Osteoblast (primary cell): ENCODE data around the gene MAP3K14. TPM values are rescaled to one million over a fixed set of nuclear protein-coding genes. Genes with fewer than 3 reads are reported as not detected.

Source experiments
- DNase-seq: peaks from one replicate; pipeline ENCODE4 v3.0.0; 2011; ENCODE audit warnings: low spot score, mixed read lengths; ENCODE audit not compliant: insufficient read length; ENCODE audit errors: missing footprints
- H2AFZ ChIP-seq: 2 replicates; pipeline ENCODE4 v1.6.0; 2011; ENCODE audit warnings: mild to moderate bottlenecking, low read length
- H3K27ac ChIP-seq: 2 replicates; pipeline ENCODE4 v1.5.1; 2011; ENCODE audit warnings: mild to moderate bottlenecking, low read depth, low read length, moderate library complexity
- H3K27me3 ChIP-seq: 2 replicates; pipeline ENCODE4 v1.6.0; 2012; ENCODE audit warnings: mild to moderate bottlenecking, control low read depth, inconsistent platforms, low read length, moderate library complexity; ENCODE audit not compliant: insufficient read depth
- H3K36me3 ChIP-seq: 2 replicates; pipeline ENCODE4 v1.5.1; 2011; ENCODE audit warnings: mild to moderate bottlenecking, low read length, control low read depth, moderate library complexity; ENCODE audit not compliant: insufficient read depth
- H3K4me1 ChIP-seq: 2 replicates; pipeline ENCODE4 v1.5.1; 2011; ENCODE audit warnings: mild to moderate bottlenecking, low read length, control low read depth, moderate library complexity; ENCODE audit not compliant: insufficient read depth
- H3K4me2 ChIP-seq: 2 replicates; pipeline ENCODE4 v1.6.0; 2011; ENCODE audit warnings: mild to moderate bottlenecking, low read length; ENCODE audit not compliant: insufficient read depth
- H3K4me3 ChIP-seq: fragments of 200-600 bp; sonication (generic); 3 replicates; pipeline ENCODE4 v1.5.1; 2012; ENCODE audit warnings: mild to moderate bottlenecking, low read length, inconsistent platforms; ENCODE audit not compliant: insufficient read depth
- H3K79me2 ChIP-seq: 2 replicates; pipeline ENCODE4 v1.6.0; 2012; ENCODE audit warnings: mild to moderate bottlenecking, low read length, control low read depth, inconsistent platforms; ENCODE audit not compliant: insufficient read depth
- H3K9me3 ChIP-seq: 2 replicates; pipeline ENCODE4 v1.5.1; 2011; ENCODE audit warnings: low read depth, low read length, control low read depth
- H4K20me1 ChIP-seq: 2 replicates; pipeline ENCODE4 v1.6.0; 2012; ENCODE audit warnings: mild to moderate bottlenecking, low read length, control low read depth; ENCODE audit not compliant: insufficient read depth
- total RNA-seq: library from RNA; depleted of rRNA; stranded (reverse); fragments of >200 nt; gene quantifications from 2 replicates; pipeline ENCODE4 v1.2.3, GENCODE V29; 2012
- TF ChIP-seq, protein P1 (sequence below): IDR thresholded peaks from 2 replicates; pipeline ENCODE4 v1.5.1; 2011; ENCODE audit warnings: mild to moderate bottlenecking, low read depth, low read length, moderate library complexity; ENCODE audit errors: extremely low read depth

MAP3K14 gene
- total RNA-seq, 1 donor: 3.6 TPM

DNA sequence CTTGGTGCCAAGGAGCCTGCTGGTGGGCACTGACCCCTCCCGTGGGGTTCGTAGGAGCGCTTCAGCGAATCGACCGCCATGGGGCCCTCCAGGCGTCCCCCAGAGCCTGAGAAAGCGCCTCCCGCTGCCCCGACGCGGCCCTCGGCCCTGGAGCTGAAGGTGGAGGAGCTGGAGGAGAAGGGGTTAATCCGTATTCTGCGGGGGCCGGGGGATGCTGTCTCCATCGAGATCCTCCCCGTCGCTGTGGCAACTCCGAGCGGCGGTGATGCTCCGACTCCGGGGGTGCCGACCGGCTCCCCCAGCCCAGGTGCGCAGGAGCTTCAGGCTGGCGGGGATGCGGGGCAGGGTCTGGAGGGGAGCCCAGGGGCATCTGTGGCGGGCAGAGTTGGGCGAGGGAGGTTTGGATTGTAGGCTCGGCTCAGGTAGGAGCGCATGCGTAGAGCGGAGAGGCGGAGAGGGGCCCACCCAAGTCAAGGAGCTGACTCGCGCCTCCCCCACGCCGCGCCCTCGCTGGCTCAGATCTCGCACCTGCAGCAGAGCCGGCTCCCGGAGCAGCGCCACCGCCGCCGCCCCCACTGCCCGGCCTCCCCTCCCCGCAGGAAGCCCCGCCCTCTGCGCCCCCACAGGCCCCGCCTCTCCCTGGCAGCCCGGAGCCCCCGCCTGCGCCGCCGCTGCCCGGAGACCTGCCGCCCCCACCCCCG lies 75.3 kb downstream of the MAP3K14 start:
- no peak for DNase-seq
- H3K27ac ChIP-seq: no peak overlapping the region
- no peaks in the 10 kb centered on the region for H3K36me3 ChIP-seq
- H3K4me2 ChIP-seq: no peak overlapping the region
- TF ChIP-seq, protein P1, sequence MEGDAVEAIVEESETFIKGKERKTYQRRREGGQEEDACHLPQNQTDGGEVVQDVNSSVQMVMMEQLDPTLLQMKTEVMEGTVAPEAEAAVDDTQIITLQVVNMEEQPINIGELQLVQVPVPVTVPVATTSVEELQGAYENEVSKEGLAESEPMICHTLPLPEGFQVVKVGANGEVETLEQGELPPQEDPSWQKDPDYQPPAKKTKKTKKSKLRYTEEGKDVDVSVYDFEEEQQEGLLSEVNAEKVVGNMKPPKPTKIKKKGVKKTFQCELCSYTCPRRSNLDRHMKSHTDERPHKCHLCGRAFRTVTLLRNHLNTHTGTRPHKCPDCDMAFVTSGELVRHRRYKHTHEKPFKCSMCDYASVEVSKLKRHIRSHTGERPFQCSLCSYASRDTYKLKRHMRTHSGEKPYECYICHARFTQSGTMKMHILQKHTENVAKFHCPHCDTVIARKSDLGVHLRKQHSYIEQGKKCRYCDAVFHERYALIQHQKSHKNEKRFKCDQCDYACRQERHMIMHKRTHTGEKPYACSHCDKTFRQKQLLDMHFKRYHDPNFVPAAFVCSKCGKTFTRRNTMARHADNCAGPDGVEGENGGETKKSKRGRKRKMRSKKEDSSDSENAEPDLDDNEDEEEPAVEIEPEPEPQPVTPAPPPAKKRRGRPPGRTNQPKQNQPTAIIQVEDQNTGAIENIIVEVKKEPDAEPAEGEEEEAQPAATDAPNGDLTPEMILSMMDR: no peak
- no peak overlapping the region for H3K4me3 ChIP-seq
- H3K4me1 ChIP-seq: peaks cover 16% of the 10 kb centered on the region
- peaks cover 20% of the 10 kb centered on the region for H3K27me3 ChIP-seq
- H3K9me3 ChIP-seq: no peaks in the 10 kb centered on the region
- H2AFZ ChIP-seq: no peak overlapping the region
- H4K20me1 ChIP-seq: no peaks in the 10 kb centered on the region
- H3K79me2 ChIP-seq: no peaks in the 10 kb centered on the region

DNA sequence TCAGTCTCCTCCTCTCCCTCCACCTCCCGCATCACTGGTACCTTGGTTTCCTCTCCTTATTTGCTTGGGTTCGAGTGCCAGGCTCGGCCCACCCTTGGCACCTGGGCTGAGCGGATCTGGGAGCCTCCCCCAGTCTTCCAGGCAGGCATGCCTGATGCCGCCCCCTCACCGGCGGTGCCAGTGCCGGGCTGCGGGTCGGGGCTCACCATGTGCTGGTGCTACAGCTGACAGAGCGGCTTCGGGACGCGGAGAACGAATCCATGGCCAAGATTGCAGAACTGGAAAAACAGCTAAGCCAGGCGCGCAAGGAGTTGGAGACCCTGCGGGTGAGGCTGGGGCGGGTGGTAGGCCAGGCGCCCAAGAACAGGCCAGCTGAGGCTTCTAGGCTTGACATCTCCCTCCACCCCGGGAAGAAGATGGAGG lies 75.9 kb downstream of the MAP3K14 start:
- H3K36me3 ChIP-seq: no peaks in the 10 kb centered on the region
- H3K4me1 ChIP-seq: peaks cover 16% of the 10 kb centered on the region
- H3K27ac ChIP-seq: peak overlapping the region; percentile 33
- no peaks in the 10 kb centered on the region for H4K20me1 ChIP-seq
- peaks cover 14% of the 10 kb centered on the region for H3K27me3 ChIP-seq
- H2AFZ ChIP-seq: no peak overlapping the region
- TF ChIP-seq, protein P1: no peak
- no peak overlapping the region for H3K4me2 ChIP-seq
- DNase-seq: no peak
- no peaks in the 10 kb centered on the region for H3K79me2 ChIP-seq
- no peaks in the 10 kb centered on the region for H3K9me3 ChIP-seq
- H3K4me3 ChIP-seq: no peak overlapping the region

DNA sequence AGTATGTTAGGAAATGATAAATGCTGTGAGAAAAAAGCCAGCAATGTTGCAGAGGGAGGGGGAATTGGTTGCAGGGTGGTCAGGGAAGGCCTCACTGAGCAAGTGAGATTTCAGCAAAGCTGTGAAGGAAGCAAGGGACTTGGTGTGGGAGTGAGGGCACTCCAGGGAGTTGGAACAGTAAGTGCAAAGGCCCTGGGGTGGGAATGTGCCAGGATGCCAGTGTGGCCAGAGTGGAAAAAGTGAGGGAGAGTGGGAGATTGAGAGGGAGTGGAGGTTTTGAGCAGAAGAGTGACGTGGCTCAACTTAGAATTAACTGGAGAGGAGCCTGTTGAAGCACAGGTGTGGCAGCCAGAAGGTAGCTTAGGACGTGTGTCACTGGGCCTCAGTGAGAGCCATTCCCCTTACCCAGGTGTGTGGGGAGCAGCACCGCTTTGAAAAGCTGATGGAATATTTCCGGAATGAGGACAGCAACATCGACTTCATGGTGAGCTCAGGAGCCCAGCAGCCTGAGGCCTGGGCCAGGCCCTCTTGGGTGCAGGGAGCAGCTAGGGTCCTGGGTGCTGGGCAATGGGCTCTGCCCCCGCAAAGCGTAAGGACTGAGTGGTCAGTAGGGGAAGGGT lies 78.6 kb downstream of the MAP3K14 start:
- no peaks in the 10 kb centered on the region for H3K36me3 ChIP-seq
- DNase-seq: no peak
- H2AFZ ChIP-seq: no peak overlapping the region
- no peaks in the 10 kb centered on the region for H3K9me3 ChIP-seq
- TF ChIP-seq, protein P1: no peak
- H3K79me2 ChIP-seq: no peaks in the 10 kb centered on the region
- H3K4me1 ChIP-seq: peaks cover 21% of the 10 kb centered on the region
- H3K4me3 ChIP-seq: no peak overlapping the region
- no peak overlapping the region for H3K27ac ChIP-seq
- H3K4me2 ChIP-seq: no peak overlapping the region
- no peaks in the 10 kb centered on the region for H4K20me1 ChIP-seq
- H3K27me3 ChIP-seq: peaks cover 14% of the 10 kb centered on the region

DNA sequence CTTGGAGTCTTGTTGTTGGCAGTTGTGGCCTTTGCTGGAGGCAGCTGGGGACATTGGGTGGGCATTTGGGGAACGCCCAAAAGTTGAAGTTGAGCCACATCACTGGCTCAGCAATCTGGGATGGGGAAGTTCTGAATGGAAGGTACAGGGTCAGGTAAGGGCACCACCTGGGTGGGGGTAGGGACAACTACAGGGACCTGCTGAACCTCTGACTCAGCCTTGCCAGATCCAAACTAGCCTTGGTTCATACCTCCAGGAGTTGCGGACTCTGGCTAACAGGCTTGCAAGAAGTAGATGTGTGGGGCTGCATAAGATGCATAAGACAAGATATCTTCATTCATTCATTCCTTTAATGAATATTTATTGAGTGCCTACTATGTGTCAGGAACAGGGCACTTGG lies 79.1 kb downstream of the MAP3K14 start:
- Histone ChIP-seq H3K4me3 (no peak overlapping the region), H3K4me2 (no peak overlapping the region), H4K20me1 (no peaks in the 10 kb centered on the region), H3K9me3 (no peaks in the 10 kb centered on the region), H3K27ac (no peak overlapping the region), H3K79me2 (no peaks in the 10 kb centered on the region), H2AFZ (no peak overlapping the region), H3K36me3 (no peaks in the 10 kb centered on the region), H3K27me3 (peaks cover 11% of the 10 kb centered on the region), H3K4me1 (peaks cover 21% of the 10 kb centered on the region)
- no peak for DNase-seq
- TF ChIP-seq, protein P1: no peak
